GM12878 (cell line): ENCODE measurements around the gene PTGFRN. TPM values are rescaled to one million over a fixed set of nuclear protein-coding genes. Genes with fewer than 3 reads are reported as not detected.
A peak's percentile ranks its signal among the peaks of the same experiment; 100 is the strongest.

Source experiments
- ATAC-seq: fragments of 200-7000 bp; cut with Tn5 transposase; 3 replicates; pipeline ENCODE4 v1.9.1; 2020; ENCODE audit warnings: mild to moderate bottlenecking, moderate library complexity
- BruUV-seq: library from RNA; stranded (reverse); fragments of 400-500 nt; replicated peaks from 2 replicates; lab custom pipeline; 2021; lab: Mats Ljungman, UMichigan
- CTCF ChIA-PET: fragments of 300-600 bp; sonication (Branson Sonifier 250); formaldehyde crosslinking; extraction: SDS; loops from one replicate; lab custom pipeline; 2021; ENCODE audit warnings: inconsistent platforms; lab: Yijun Ruan, JAX
- POLR2A ChIA-PET: fragments of 350-600 bp; formaldehyde crosslinking; extraction: SDS; loops from one replicate; lab custom pipeline; 2021; ENCODE audit warnings: inconsistent platforms; lab: Charles Lee
- RAD21 ChIA-PET: fragments of 300-600 bp; sonication (Branson Sonifier 250); formaldehyde crosslinking; loops from one replicate; lab custom pipeline; 2023; ENCODE audit warnings: antibody characterized with exemption; ENCODE audit not compliant: unreplicated experiment; lab: Charles Lee
- SMC1A ChIA-PET: fragments of 300-600 bp; sonication (Branson Sonifier 250); formaldehyde crosslinking; loops from one replicate; lab custom pipeline; 2023; ENCODE audit not compliant: unreplicated experiment, uncharacterized antibody; lab: Charles Lee
- DNase-seq: peaks from one replicate; pipeline ENCODE4 v3.0.0-alpha.2; 2011; ENCODE audit warnings: low read depth, low spot score
- FAIRE-seq: peaks from 3 replicates; lab custom pipeline; 2011; peaks lifted over from hg19 to GRCh38; lab: Jason Lieb, UNC
- H2AFZ ChIP-seq: 2 replicates; pipeline ENCODE4 v1.6.0; 2011; ENCODE audit warnings: low read depth, low read length, control low read depth; ENCODE audit not compliant: control insufficient read depth
- H3K27ac ChIP-seq: 2 replicates; pipeline ENCODE4 v1.5.1; 2011; ENCODE audit warnings: control low read depth; ENCODE audit not compliant: control insufficient read depth, insufficient read depth
- H3K27me3 ChIP-seq, 2 experiments: replicated peaks in 1 of 2; 2 replicates each; pipeline versions ENCODE4 v1.6.0 to v1.6.1; 2011; ENCODE audit warnings: low read length in 1 of 2; ENCODE audit not compliant: control insufficient read depth in 2 of 2, insufficient read depth in 2 of 2
- H3K36me3 ChIP-seq, 2 experiments: 2 replicates each; pipeline ENCODE4 v1.5.1; 2011; ENCODE audit warnings: low read length in 1 of 2; ENCODE audit not compliant: control insufficient read depth in 2 of 2, insufficient read depth in 2 of 2
- H3K4me1 ChIP-seq: 2 replicates; pipeline ENCODE4 v1.6.1; 2011; ENCODE audit warnings: mild to moderate bottlenecking, low read length, moderate library complexity, mixed read lengths; ENCODE audit not compliant: control insufficient read depth, insufficient read depth
- H3K4me2 ChIP-seq: 2 replicates; pipeline ENCODE4 v1.6.0; 2011; ENCODE audit warnings: control low read depth; ENCODE audit not compliant: control insufficient read depth, insufficient read depth
- H3K4me3 ChIP-seq: fragments of 200-600 bp; sonication (generic); 2 replicates; pipeline ENCODE4 v1.5.1; 2016
- H3K79me2 ChIP-seq: 2 replicates; pipeline ENCODE4 v1.6.0; 2011; ENCODE audit warnings: low read length; ENCODE audit not compliant: control insufficient read depth, insufficient read depth
- H3K9ac ChIP-seq: 2 replicates; pipeline ENCODE4 v1.8.0; 2011; ENCODE audit warnings: low read length, control low read depth, mixed read lengths; ENCODE audit not compliant: control insufficient read depth, insufficient read depth
- H3K9me3 ChIP-seq: replicated peaks from 3 replicates; pipeline ENCODE4 v1.5.1; 2011; ENCODE audit warnings: mild to moderate bottlenecking, low read length; ENCODE audit not compliant: control insufficient read depth, insufficient read depth
- H4K20me1 ChIP-seq: 2 replicates; pipeline ENCODE4 v1.6.0; 2011; ENCODE audit not compliant: control insufficient read depth, insufficient read depth
- GABPA ChIP-seq: IDR thresholded peaks from 2 replicates; pipeline ENCODE4 v1.6.1; 2014; ENCODE audit warnings: antibody characterized with exemption, low read depth, mild to moderate bottlenecking, inconsistent platforms
- HDAC6 ChIP-seq: fragments of 200-600 bp; sonication (generic); IDR thresholded peaks from one replicate; pipeline ENCODE4 v1.8.0; 2017; ENCODE audit warnings: antibody characterized with exemption; ENCODE audit not compliant: unreplicated experiment
- KAT2A ChIP-seq: conservative IDR thresholded peaks from 2 replicates; pipeline ENCODE4 v1.6.1; 2011; ENCODE audit warnings: low read depth, low read length; ENCODE audit not compliant: control insufficient read depth
- MYB ChIP-seq: fragments of 150-350 bp; IDR thresholded peaks from 2 replicates; pipeline ENCODE4 v1.6.1; 2014; ENCODE audit warnings: mild to moderate bottlenecking, low read depth, low read length, borderline replicate concordance
- MYC ChIP-seq: IDR thresholded peaks from 2 replicates; pipeline ENCODE4 v1.6.1; 2011; ENCODE audit warnings: mild to moderate bottlenecking, low read length, moderate library complexity, inconsistent platforms; ENCODE audit not compliant: insufficient read depth, insufficient replicate concordance, insufficient read length, severe bottlenecking
- TAF1 ChIP-seq: IDR thresholded peaks from 2 replicates; pipeline ENCODE4 v1.6.1; 2011; ENCODE audit warnings: mild to moderate bottlenecking, low read depth, low read length, borderline replicate concordance
- USF1 ChIP-seq: IDR thresholded peaks from 2 replicates; pipeline ENCODE4 v1.6.1; 2011; ENCODE audit warnings: borderline replicate concordance, low read depth, mild to moderate bottlenecking, moderate library complexity, mixed read lengths, low read length; ENCODE audit not compliant: insufficient read depth; ENCODE audit errors: extremely low read length
- ZZZ3 ChIP-seq: IDR thresholded peaks from 2 replicates; pipeline ENCODE4 v1.6.1; 2011; ENCODE audit warnings: low read depth; ENCODE audit not compliant: control insufficient read depth, insufficient read length
- WGBS: methylation state at CpG from one replicate; pipeline ENCODE4 v1.1.6; 2016; ENCODE audit warnings: low lambda C conversion rate; ENCODE audit not compliant: insufficient replicate concordance, insufficient coverage; ENCODE audit errors: missing lambda C conversion rate; 5-methylcytosine and 5-hydroxymethylcytosine counted together
- in situ Hi-C: fragments of 300-500 bp; cut with MboI; formaldehyde crosslinking; loops from 9 replicates; pipeline ENCODE4 v1.14.3; 2018; ENCODE audit warnings: mixed read lengths
- intact Hi-C: fragments of 100-400 bp; cut with micrococcal nuclease; formaldehyde crosslinking; loops from one replicate; pipeline ENCODE4 v1.14.2; 2022; ENCODE audit not compliant: unreplicated experiment
- polyA plus RNA-seq, 11 experiments: library from polyadenylated mRNA; depleted of rRNA in 4 of 11; unstranded in 6 of 11; stranded (reverse) in 5 of 11; fragments of >200 nt; fragmentation: Nextera tagmentation in 4 of 11; fragmentation: Illumina TruSeq in 1 of 11; extraction: Ambion mirVana in 4 of 11; extraction: Trizol in 1 of 11; gene quantifications; 1 replicate in 1 of 11; 2 replicates in 10 of 11; pipeline versions ENCODE4 v1.2.1 to v1.2.3, GENCODE V29; 2011 to 2016; ENCODE audit warnings: inconsistent platforms in 2 of 11, missing spikeins in 2 of 11, low read depth in 1 of 11
- total RNA-seq, 4 experiments: library from RNA; depleted of rRNA in 3 of 4; stranded (reverse); fragments of >200 nt in 3 of 4; fragmentation: Illumina TruSeq in 1 of 4; extraction: Trizol in 1 of 4; gene quantifications; 2 replicates each; pipeline versions ENCODE4 v1.2.1 to v1.2.3, GENCODE V29; 2013 to 2021

The PTGFRN gene
- total and polyA plus RNA-seq, 10 of the 15 experiments (the other 5 are each of a cell fraction or from before 2014, with no cell fraction given): 2.7 to 8.3 (median 5.1) TPM

- no TSS peak for BruUV-seq
- Histone ChIP-seq H3K4me2 (no peak overlapping the region), H3K4me1 (no peaks in the 10 kb centered on the region), H3K27me3 (peaks cover 0 to 13% of the 10 kb centered on the region in 2 experiments; a peak in 2 of 4 replicates), H4K20me1 (no peaks in the 10 kb centered on the region), H3K9ac (no peak overlapping the region), H3K36me3 (no peaks in the 10 kb centered on the region), H3K4me3 (no peak overlapping the region), H3K27ac (no peak overlapping the region), H2AFZ (no peak overlapping the region), H3K9me3 (no peaks in the 10 kb centered on the region), H3K79me2 (no peaks in the 10 kb centered on the region)
- SMC1A ChIA-PET: interaction anchor here (0.7 to 3.1 kb wide), 23 partner anchors 9 to 178 kb away, joined by 3 to 17 read pairs (median 4); no protein-coding TSS in a partner anchor
- in situ Hi-C loops (no loop called here), intact Hi-C loops (no loop called here)
- WGBS: 47% methylated on average over 6 of the region's 6 CpGs
- no peak for FAIRE-seq
- peak; percentile 59 for ATAC-seq
- POLR2A ChIA-PET: interaction anchor here (0.6 to 1.4 kb wide), 4 partner anchors 13 to 109 kb away, joined by 3 to 6 read pairs (median 3); no protein-coding TSS in a partner anchor
- TF ChIP-seq ZZZ3: no peak
- no peak for TF ChIP-seq MYC
- TF ChIP-seq KAT2A: no peak
- no peak for TF ChIP-seq MYB
- no peak for TF ChIP-seq USF1
- TF ChIP-seq GABPA: no peak
- TF ChIP-seq HDAC6: no peak
- TF ChIP-seq TAF1: no peak
- CTCF ChIA-PET: interaction anchor here (0.7 to 2.7 kb wide), 19 partner anchors 9 to 339 kb away, joined by 3 to 17 read pairs (median 4); no protein-coding TSS in a partner anchor
- RAD21 ChIA-PET: interaction anchor here (0.7 to 2.8 kb wide), 13 partner anchors 9 to 337 kb away, joined by 3 to 18 read pairs (median 3); partner anchors contain the start of gene CD101
- no peak for DNase-seq
Observed at GRCh38 chr1:116911188-116911553, 1.5 kb downstream of the PTGFRN start.
